NCI-H2081 (cell line): ENCODE results near the gene ABHD12.
A peak's percentile ranks its signal among the peaks of the same experiment; 100 is the strongest.

Experiments
- DNase-seq, 2 experiments: peaks; one replicate each; lab custom pipeline; 2025; lab: John Stamatoyannopoulos, UW

ABHD12 gene

GRCh38 chr20:25257130-25257529 is 133.5 kb downstream of the ABHD12 start:
- no peak for DNase-seq

GRCh38 chr20:25256226-25256859 is 134.3 kb downstream of the ABHD12 start:
- no peak for DNase-seq

GRCh38 chr20:25254986-25255680 is 135.5 kb downstream of the ABHD12 start:
- DNase-seq = no peak

- no peak for DNase-seq
Measured at GRCh38 chr20:25254571-25254970, 136.1 kb downstream of the ABHD12 start.

GRCh38 chr20:25253606-25254275 is 136.9 kb downstream of the ABHD12 start:
- DNase-seq = no peak

GRCh38 chr20:25252686-25253421 is 137.8 kb downstream of the ABHD12 start:
- DNase-seq = peak; percentile 13 to 58

GRCh38 chr20:25252230-25252651 is 138.4 kb downstream of the ABHD12 start:
- no peak for DNase-seq

- DNase-seq = no peak
Measured at GRCh38 chr20:25251558-25251957, 139.1 kb downstream of the ABHD12 start.

GRCh38 chr20:25251019-25251418 is 139.6 kb downstream of the ABHD12 start:
- DNase-seq = no peak

- no peak for DNase-seq
Measured at GRCh38 chr20:25250508-25250907, 140.1 kb downstream of the ABHD12 start.
